ENCODE data around the gene SNRPD2.
A peak's percentile ranks its signal among the peaks of the same experiment; 100 is the strongest.
"Not testable (repeated sequence)": the region's sequence is repeated elsewhere in the genome, so short reads cannot be mapped to it uniquely, and the experiment has no call there.

Gene SNRPD2

DNA sequence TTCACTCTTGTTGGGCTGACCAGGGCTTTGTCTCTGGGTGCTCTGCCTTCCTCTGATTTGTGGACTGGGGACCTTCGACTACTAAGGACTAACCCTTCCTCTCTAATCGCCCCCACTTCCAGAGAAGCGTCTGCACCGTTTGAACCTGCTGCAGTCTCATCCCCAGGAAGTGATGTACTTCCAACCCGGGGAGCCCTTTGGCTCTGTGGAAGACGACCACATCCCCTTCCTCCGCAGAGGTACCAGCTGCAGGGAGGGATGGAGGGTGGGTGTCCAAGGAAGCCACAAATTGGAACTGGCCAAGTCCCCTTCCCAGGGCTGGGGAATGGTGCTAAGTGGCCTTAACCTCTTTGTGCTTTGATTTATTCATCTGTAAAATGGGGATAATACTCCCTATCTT lies 9.9 kb upstream of the SNRPD2 start:
- no peak for DNase-seq

GRCh38 chr19:45693106-45693788 lies 1.5 kb upstream of the SNRPD2 start:
- no peak for DNase-seq

- DNase-seq, result peak; percentile 99
Measured at GRCh38 chr19:45692187-45693105, 693 bp upstream of the SNRPD2 start, which contains the start of gene QPCTL. TSS of gene QPCTL (plus strand) at chr19:45692666. CDS start at chr19:45692704, 38 bp downstream.

- no peak for DNase-seq
Measured at GRCh38 chr19:45687599-45687998, 4.2 kb downstream of the SNRPD2 start.

GRCh38 chr19:45685045-45685444 lies 6.7 kb downstream of the SNRPD2 start:
- DNase-seq, result not testable (repeated sequence)

DNA sequence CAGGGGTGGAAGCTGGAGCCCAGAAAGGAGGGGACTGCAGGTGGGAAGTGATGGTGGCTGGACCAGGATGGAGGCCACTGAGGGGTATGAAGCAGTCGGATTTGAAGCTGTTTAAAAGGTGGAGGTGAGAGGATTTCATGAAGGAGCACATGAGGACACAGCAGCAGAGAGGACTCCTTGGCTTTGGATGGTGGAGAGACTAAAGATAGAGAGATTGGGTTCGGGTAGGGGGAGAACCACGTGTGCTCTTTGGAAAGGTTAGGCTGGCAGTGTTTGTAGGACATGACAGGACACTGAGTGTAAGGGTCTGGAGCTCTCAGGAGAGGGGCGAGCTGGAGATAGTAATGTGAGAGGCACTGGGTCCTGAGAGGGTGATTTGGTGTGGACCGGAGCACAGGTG lies 8.8 kb downstream of the SNRPD2 start:
- DNase-seq, result no peak

DNA sequence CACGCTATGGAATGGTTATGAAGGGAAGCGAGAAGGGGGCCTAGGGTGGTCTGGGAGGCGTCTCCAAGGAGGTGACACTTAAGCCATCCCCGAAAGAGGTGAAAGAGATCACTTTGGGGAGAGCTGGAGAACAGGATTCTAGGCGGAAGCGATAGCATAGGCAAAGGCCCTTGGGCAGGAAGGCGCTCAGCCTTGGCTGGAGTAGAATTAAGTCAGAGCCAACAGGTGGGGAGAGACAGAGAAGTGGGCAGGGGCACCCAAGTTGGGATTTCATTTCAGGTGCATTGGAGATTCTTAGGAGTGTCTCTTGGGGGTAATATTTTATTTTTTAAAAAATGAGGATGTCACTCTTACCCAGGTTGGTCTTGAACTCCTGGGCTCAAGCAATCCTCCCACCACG lies 9.6 kb downstream of the SNRPD2 start:
- no peak for DNase-seq

DNA sequence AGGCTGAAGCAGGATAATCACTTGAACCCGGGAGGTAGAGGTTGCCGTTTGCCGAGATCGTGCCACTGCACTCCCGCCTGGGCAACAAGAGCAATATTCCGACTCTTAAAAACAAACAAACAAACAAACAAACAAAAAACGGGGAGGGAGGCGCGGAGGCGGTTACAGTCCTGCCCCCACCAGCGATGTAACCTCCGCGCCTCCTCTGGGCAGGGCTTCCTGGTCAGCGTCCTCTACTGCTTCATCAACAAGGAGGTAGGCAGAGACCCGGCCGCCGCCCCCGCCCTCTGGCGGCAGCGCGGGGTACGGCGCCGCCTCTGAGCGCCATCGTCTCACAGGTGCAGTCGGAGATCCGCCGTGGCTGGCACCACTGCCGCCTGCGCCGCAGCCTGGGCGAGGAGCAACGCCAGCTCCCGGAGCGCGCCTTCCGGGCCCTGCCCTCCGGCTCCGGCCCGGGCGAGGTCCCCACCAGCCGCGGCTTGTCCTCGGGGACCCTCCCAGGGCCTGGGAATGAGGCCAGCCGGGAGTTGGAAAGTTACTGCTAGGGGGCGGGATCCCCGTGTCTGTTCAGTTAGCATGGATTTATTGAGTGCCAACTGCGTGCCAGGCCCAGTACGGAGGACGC lies 10.2 kb downstream of the SNRPD2 start:
- no peak for DNase-seq

DNA sequence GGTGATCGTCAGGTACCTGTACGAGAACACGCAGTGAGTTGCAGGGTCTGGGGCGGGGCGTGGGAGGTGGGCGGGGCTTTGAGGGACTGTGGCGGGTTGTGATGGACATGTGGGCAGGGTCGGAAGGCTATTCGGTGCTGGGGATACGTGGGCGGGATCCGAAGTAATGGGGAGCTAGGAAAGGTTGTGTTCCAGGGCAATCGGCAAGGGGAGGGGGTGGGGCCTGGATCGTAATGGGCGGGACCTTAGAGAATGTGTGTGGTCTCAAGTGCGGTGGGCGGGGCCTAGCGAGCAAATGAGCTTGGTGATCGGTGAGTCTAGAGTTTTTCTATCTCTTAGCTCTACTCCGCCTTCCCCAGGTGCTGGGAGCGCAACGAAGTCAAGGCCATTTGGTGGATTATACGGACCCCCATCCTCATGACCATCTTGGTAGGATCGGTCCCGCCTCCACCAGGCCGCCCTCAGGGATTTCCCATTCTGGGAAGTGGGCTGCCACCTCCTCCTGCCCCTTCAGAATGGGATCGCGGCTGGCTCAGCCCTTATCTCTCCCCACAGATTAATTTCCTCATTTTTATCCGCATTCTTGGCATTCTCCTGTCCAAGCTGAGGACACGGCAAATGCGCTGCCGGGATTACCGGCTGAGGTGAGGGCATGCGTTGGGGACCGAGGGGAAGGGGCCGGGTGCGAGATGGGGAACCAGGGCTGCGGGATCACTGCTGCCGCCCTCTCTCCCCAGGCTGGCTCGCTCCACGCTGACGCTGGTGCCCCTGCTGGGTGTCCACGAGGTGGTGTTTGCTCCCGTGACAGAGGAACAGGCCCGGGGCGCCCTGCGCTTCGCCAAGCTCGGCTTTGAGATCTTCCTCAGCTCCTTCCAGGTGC lies 14.2 kb downstream of the SNRPD2 start:
- DNase-seq, result no peak

DNA sequence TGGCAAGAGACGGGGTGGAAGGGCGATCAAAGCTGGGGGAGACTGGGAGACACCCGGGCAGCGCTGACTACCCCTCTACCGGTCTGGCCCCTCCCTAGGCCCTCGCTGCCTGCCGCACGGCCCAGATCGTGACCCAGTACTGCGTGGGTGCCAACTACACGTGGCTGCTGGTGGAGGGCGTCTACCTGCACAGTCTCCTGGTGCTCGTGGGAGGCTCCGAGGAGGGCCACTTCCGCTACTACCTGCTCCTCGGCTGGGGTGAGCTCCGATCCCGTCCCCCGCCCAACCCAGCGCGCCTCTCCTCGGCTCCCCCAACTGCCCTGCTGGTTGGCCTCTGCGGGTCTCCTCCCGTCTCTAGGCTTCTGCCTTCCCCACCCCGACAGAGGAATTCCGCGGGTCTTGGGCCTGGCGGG lies 14.9 kb downstream of the SNRPD2 start:
- DNase-seq, result no peak

- no peak for DNase-seq
Measured at GRCh38 chr19:45674946-45675345, 16.8 kb downstream of the SNRPD2 start.

DNA sequence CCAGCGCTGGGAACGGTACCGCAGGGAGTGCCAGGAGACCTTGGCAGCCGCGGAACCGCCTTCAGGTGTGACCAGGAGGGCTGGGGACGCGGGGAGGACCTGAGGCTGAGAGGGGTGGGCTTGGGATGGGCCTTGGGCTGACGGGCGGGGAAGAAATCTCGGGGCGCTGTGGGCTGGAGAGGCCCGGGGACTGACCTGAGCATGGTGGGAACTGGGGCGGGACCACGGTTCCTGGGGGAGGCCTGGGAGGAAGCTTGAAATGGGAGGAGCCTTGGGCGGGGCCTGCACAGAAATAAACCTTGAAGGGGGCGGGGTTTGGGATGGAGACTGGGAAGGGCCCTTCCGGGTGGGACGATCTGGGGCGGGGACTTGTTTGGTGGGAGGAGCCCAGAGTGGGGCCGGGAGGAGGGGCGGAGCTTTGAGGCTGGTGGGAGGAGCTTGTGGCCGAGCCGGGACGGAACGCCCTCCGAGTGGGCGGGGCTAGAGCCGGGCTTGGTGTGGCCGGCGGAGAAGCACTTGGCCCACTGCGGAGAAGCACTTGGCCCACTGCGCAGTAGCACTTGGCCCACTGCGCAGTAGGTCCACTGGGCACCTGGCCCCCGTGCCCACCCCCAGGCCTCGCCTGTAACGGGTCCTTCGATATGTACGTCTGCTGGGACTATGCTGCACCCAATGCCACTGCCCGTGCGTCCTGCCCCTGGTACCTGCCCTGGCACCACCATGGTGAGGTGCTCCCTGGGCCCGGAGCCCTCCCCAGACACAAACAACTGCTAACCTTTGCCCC lies 20.9 kb downstream of the SNRPD2 start:
- no peak for DNase-seq

- DNase-seq, result no peak
Measured at GRCh38 chr19:45668342-45668871, 23.3 kb downstream of the SNRPD2 start.

GRCh38 chr19:45667620-45668341 lies 24.0 kb downstream of the SNRPD2 start, which contains the start of gene GIPR:
TSS of gene GIPR (plus strand) at chr19:45668221. CDS start at chr19:45669521, 1,300 bp downstream.
- DNase-seq, result no peak

DNA sequence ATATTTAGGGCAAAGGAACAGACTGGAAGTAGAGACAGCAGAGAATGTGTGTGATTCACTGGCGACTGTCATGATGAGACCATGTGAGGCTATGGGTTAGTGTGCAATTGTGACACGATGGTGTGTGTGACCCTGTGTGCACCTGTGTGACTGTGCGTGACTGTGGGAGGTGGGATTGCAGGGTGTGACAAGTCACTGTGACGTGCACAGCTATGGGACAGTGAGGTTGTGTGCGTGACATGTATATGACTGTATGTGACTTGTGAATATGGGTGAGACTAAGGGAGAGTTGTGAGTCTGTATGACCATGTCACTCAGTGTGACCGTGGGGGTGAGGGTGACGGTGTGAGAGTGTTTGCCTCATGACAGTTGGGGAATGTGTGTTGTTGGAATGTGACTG lies 27.2 kb downstream of the SNRPD2 start:
- no peak for DNase-seq

DNA sequence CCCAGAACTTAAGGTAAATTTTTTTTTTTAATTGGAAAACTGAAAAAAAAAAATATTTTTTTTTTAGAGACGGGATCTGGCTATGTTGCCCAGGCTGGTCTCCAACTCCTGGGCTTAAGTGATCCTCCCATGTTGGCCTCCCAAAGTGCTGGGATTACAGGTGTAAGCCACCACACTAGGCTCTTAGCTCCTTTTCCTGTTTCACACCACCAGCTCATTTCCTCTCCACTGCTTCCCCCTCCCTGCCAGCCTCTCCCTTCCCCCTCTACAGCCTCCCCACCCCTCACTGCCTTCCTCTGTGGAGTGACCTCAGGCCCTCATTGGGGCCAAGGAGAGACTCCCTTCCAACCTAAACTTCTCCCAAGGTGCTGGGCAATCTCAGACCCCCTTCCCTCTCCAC lies 28.0 kb downstream of the SNRPD2 start:
- DNase-seq, result no peak

GRCh38 chr19:45660636-45661035 lies 31.1 kb downstream of the SNRPD2 start:
- DNase-seq, result no peak

GRCh38 chr19:45659096-45659729 lies 32.5 kb downstream of the SNRPD2 start:
- DNase-seq, result no peak

- no peak for DNase-seq
Measured at GRCh38 chr19:45657520-45658167, 34.1 kb downstream of the SNRPD2 start.

- DNase-seq, result no peak
Measured at GRCh38 chr19:45655073-45655472, 36.7 kb downstream of the SNRPD2 start.
